Activated CD8-positive, alpha-beta T cell treated with anti-CD3 and anti-CD28 coated beads, Interleukin-2, amount 10 ng/mL, durations not matched to agents 7 days and 5 days (primary cell): ENCODE data around the gene SLC27A5. TPM values are rescaled to one million over a fixed set of nuclear protein-coding genes. Genes with fewer than 3 reads are reported as not detected.
A peak's percentile ranks its signal among the peaks of the same experiment; 100 is the strongest.

Experiments
- ATAC-seq: fragments of 150-1000 bp; cut with Tn5 transposase; one replicate; pipeline ENCODE4 v1.10.0; 2021; ENCODE audit warnings: moderate library complexity
- CTCF ChIA-PET: fragments of 350-600 bp; sonication (Branson Sonifier 250); formaldehyde crosslinking; loops from one replicate; lab custom pipeline; 2021; ENCODE audit warnings: antibody characterized with exemption; lab: Charles Lee
- POLR2A ChIA-PET: fragments of 350-600 bp; sonication (Branson Sonifier 250); formaldehyde crosslinking; loops from one replicate; lab custom pipeline; 2021; ENCODE audit warnings: antibody characterized with exemption; lab: Charles Lee
- DNase-seq: peaks from one replicate; pipeline ENCODE4 v3.0.0-alpha.2; 2020
- H3K27ac Mint-ChIP-seq: one replicate; pipeline ENCODE4 v1.8.0; 2021; ENCODE audit warnings: mild to moderate bottlenecking, mixed read lengths
- H3K27me3 Mint-ChIP-seq: one replicate; pipeline ENCODE4 v1.8.0; 2021; ENCODE audit warnings: low read depth, mixed read lengths
- H3K36me3 Mint-ChIP-seq: one replicate; pipeline ENCODE4 v1.8.0; 2021; ENCODE audit warnings: low read depth, mixed read lengths
- H3K4me1 Mint-ChIP-seq: one replicate; pipeline ENCODE4 v1.8.0; 2021; ENCODE audit warnings: low read depth, mixed read lengths
- H3K4me3 Mint-ChIP-seq: one replicate; pipeline ENCODE4 v1.8.0; 2021; ENCODE audit warnings: mild to moderate bottlenecking, mixed read lengths
- H3K9me3 Mint-ChIP-seq: one replicate; pipeline ENCODE4 v1.8.0; 2022; ENCODE audit warnings: mixed read lengths; ENCODE audit not compliant: insufficient read depth
- total RNA-seq, 2 experiments: library from RNA; stranded (reverse); gene quantifications; one replicate each; pipeline ENCODE4 v1.2.3, GENCODE V29; 2021

SLC27A5 gene
- total RNA-seq, 2 experiments from 2014 or later: 12.2 to 14.4 TPM

GRCh38 chr19:58555920-58556621, 44.3 kb upstream of the SLC27A5 start:
- ChIA-PET CTCF (interaction anchor here (0.9 to 4.5 kb wide), 6 partner anchors 13 to 228 kb away, joined by 3 to 49 read pairs (median 10); partner anchors contain the start of genes TRIM28 and ZBTB45), POLR2A (interaction anchor here (1.0 to 3.5 kb wide), 5 partner anchors 11 to 148 kb away, joined by 3 to 51 read pairs (median 9); partner anchors contain the start of genes TRIM28, ZBTB45 and ZNF584)
- Mint-ChIP-seq H3K4me1 (peaks cover 53% of the 10 kb centered on the region), H3K4me3 (peak overlapping the region; percentile 89), H3K9me3 (no peaks in the 10 kb centered on the region), H3K36me3 (peaks cover 63% of the 10 kb centered on the region), H3K27ac (peak overlapping the region; percentile 96), H3K27me3 (no peaks in the 10 kb centered on the region)
- DNase-seq (peak; percentile 20), ATAC-seq (no peak)

DNA sequence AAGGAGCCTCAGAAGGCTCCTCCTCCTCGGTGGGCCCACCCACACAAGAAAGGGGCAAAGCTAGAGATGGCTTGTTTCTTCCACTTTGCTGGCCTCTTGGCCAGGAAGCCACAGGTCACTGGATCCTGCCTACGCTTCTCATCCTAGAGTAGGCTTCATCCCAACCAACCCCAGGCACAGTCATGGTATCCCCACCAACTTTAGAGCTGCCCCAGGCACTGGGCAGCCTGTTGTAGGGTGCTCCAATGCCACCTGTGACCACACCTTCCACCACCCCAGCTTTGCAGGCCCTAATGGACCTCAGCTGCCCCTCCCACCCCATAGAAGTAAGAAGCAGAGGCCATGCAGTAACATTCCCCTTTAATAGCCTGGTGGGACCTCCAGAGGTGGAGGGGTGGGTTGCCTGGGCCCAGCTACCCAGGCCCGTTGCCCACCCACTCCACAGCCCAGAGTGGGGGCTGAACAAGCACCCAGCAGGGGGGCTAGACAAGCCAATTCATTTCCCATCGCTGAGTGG, 43.6 kb upstream of the SLC27A5 start:
- Mint-ChIP-seq H3K27me3 (no peaks in the 10 kb centered on the region), H3K9me3 (no peaks in the 10 kb centered on the region), H3K4me1 (peaks cover 47% of the 10 kb centered on the region), H3K27ac (peak overlapping the region; percentile 93), H3K36me3 (peaks cover 66% of the 10 kb centered on the region), H3K4me3 (peak overlapping the region; percentile 85)
- ATAC-seq (no peak), DNase-seq (no peak)
- ChIA-PET CTCF (interaction anchor here (0.9 to 4.5 kb wide), 6 partner anchors 12 to 227 kb away, joined by 3 to 49 read pairs (median 10); partner anchors contain the start of genes TRIM28 and ZBTB45), POLR2A (interaction anchor here (0.8 to 3.5 kb wide), 8 partner anchors 11 to 147 kb away, joined by 3 to 51 read pairs (median 4); partner anchors contain the start of genes TRIM28, ZBTB45 and ZNF584)

GRCh38 chr19:58554494-58555368, 42.9 kb upstream of the SLC27A5 start, which contains the start of gene CHMP2A:
CHMP2A (minus strand) TSS chr19:58555105; CDS start chr19:58554212, 893 bp downstream.
- no peaks in the 10 kb centered on the region for H3K27me3 Mint-ChIP-seq
- ChIA-PET POLR2A (interaction anchor here (0.8 to 3.5 kb wide), 10 partner anchors 7 to 146 kb away, joined by 3 to 51 read pairs (median 4); partner anchors contain the start of genes TRIM28, ZBTB45, ZNF324 and ZNF584), CTCF (interaction anchor here (0.9 to 4.5 kb wide), 6 partner anchors 11 to 226 kb away, joined by 3 to 49 read pairs (median 10); partner anchors contain the start of genes TRIM28 and ZBTB45)
- H3K4me1 Mint-ChIP-seq: peaks cover 42% of the 10 kb centered on the region
- H3K4me3 Mint-ChIP-seq: peak within 1 kb of the TSS; percentile 85
- peak; percentile 32 for ATAC-seq
- H3K9me3 Mint-ChIP-seq: no peaks in the 10 kb centered on the region
- peaks cover 71% of the 10 kb centered on the region for H3K36me3 Mint-ChIP-seq
- DNase-seq: peak; percentile 98
- peak within 1 kb of the TSS; percentile 93 for H3K27ac Mint-ChIP-seq

- no peak for ATAC-seq
- peak; percentile 21 for DNase-seq
- POLR2A ChIA-PET: interaction anchor here (0.9 to 3.5 kb wide), 7 partner anchors 8 to 87 kb away, joined by 3 to 51 read pairs (median 9); partner anchors contain the start of genes TRIM28, ZBTB45 and ZNF324
- H3K27ac Mint-ChIP-seq: peak overlapping the region; percentile 93
- no peaks in the 10 kb centered on the region for H3K9me3 Mint-ChIP-seq
- peaks cover 36% of the 10 kb centered on the region for H3K4me1 Mint-ChIP-seq
- peaks cover 74% of the 10 kb centered on the region for H3K36me3 Mint-ChIP-seq
- H3K4me3 Mint-ChIP-seq: peak overlapping the region; percentile 85
- no peaks in the 10 kb centered on the region for H3K27me3 Mint-ChIP-seq
- CTCF ChIA-PET: interaction anchor here (2.5 to 4.5 kb wide), 3 partner anchors 27 to 40 kb away, joined by 16 to 49 read pairs (median 17); partner anchors contain the start of gene ZBTB45
Observed at GRCh38 chr19:58553799-58554493, 42.2 kb upstream of the SLC27A5 start.

- Mint-ChIP-seq H3K4me3 (peak overlapping the region; percentile 6), H3K27me3 (no peaks in the 10 kb centered on the region), H3K9me3 (no peaks in the 10 kb centered on the region), H3K27ac (peak overlapping the region; percentile 39), H3K4me1 (peaks cover 43% of the 10 kb centered on the region), H3K36me3 (peaks cover 80% of the 10 kb centered on the region)
- ATAC-seq (no peak), DNase-seq (peak; percentile 18)
- CTCF ChIA-PET: interaction anchor here (4.5 kb wide), 1 partner anchor 33 kb away, joined by 49 read pairs; the partner anchor contains the start of gene ZBTB45
- POLR2A ChIA-PET: interaction anchor here (0.6 to 3.5 kb wide), 3 partner anchors 8 to 15 kb away, joined by 6 to 51 read pairs (median 11); partner anchors contain the start of gene TRIM28
Observed at GRCh38 chr19:58552655-58553054, 40.9 kb upstream of the SLC27A5 start.

- ChIA-PET CTCF (interaction anchor here (1.0 to 4.5 kb wide), 2 partner anchors 30 to 32 kb away, joined by 3 to 49 read pairs; partner anchors contain the start of gene ZBTB45), POLR2A (interaction anchor here (1.1 kb wide), 1 partner anchor 19 kb away, joined by 3 read pairs; no protein-coding TSS in a partner anchor)
- DNase-seq (peak; percentile 20), ATAC-seq (no peak)
- H3K36me3 Mint-ChIP-seq: peaks cover 80% of the 10 kb centered on the region
- no peaks in the 10 kb centered on the region for H3K9me3 Mint-ChIP-seq
- H3K4me3 Mint-ChIP-seq: no peak overlapping the region
- no peaks in the 10 kb centered on the region for H3K27me3 Mint-ChIP-seq
- H3K27ac Mint-ChIP-seq: no peak overlapping the region
- peaks cover 46% of the 10 kb centered on the region for H3K4me1 Mint-ChIP-seq
Observed at GRCh38 chr19:58551577-58552471, 40.0 kb upstream of the SLC27A5 start.

- no peak overlapping the region for H3K27ac Mint-ChIP-seq
- ATAC-seq: no peak
- H3K4me3 Mint-ChIP-seq: no peak overlapping the region
- ChIA-PET POLR2A (interaction anchor here (1.1 kb wide), 1 partner anchor 20 kb away, joined by 3 read pairs; no protein-coding TSS in a partner anchor), CTCF (interaction anchor here (1.0 kb wide), 1 partner anchor 30 kb away, joined by 3 read pairs; no protein-coding TSS in a partner anchor)
- no peaks in the 10 kb centered on the region for H3K27me3 Mint-ChIP-seq
- peaks cover 46% of the 10 kb centered on the region for H3K4me1 Mint-ChIP-seq
- DNase-seq: no peak
- peaks cover 80% of the 10 kb centered on the region for H3K36me3 Mint-ChIP-seq
- no peaks in the 10 kb centered on the region for H3K9me3 Mint-ChIP-seq
Observed at GRCh38 chr19:58551123-58551497, 39.3 kb upstream of the SLC27A5 start.

DNA sequence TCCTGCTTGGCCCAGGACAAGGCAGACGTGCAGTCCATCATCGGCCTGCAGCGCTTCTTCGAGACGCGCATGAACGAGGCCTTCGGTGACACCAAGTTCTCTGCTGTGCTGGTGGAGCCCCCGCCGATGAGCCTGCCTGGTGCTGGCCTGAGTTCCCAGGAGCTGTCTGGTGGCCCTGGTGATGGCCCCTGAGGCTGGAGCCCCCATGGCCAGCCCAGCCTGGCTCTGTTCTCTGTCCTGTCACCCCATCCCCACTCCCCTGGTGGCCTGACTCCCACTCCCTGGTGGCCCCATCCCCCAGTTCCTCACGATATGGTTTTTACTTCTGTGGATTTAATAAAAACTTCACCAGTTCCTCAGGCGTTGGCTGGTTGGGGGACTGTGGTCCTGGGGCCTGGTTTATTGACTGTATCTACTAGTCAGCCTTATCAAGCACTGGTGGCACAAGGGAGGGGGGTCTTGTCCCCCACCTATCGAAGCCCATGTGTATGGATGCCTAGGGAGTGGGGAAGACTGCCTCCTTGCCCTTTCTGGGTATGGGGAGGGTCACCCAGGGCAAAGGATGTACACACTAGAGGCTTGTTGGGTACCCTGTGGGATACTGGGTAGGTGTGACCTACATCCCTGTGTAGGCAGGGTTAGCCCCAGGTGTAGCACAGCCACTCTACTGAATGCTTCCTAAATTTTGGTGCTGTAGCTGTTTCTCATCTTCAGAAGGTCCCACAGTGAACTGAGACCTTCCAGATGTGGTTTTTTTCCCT, 38.8 kb upstream of the SLC27A5 start:
- H3K4me3 Mint-ChIP-seq: no peak overlapping the region
- no peak overlapping the region for H3K27ac Mint-ChIP-seq
- peaks cover 81% of the 10 kb centered on the region for H3K36me3 Mint-ChIP-seq
- H3K9me3 Mint-ChIP-seq: no peaks in the 10 kb centered on the region
- H3K27me3 Mint-ChIP-seq: no peaks in the 10 kb centered on the region
- H3K4me1 Mint-ChIP-seq: peaks cover 48% of the 10 kb centered on the region
- ChIA-PET CTCF (interaction anchor here (1.0 to 1.5 kb wide), 2 partner anchors 31 kb away, joined by 3 to 5 read pairs; partner anchors contain the start of gene ZBTB45), POLR2A (interaction anchor here (1.1 kb wide), 1 partner anchor 20 kb away, joined by 3 read pairs; no protein-coding TSS in a partner anchor)
- ATAC-seq: no peak
- no peak for DNase-seq
